Measurements from ENCODE around the gene ACAD10. TPM values are rescaled to one million over a fixed set of nuclear protein-coding genes. Genes with fewer than 3 reads are reported as not detected.

ACAD10 gene
- total and polyA plus RNA-seq, 10 of the 15 experiments (the other 5 are each of a cell fraction or from before 2014, with no cell fraction given) = 2.9 to 21.9 (median 17.5) TPM

GRCh38 chr12:111642681-111643426, 43.0 kb upstream of the ACAD10 start:
- Histone ChIP-seq H3K4me2 (ENCODE audit: control insufficient read depth, insufficient read depth) (no peak overlapping the region), H3K27ac (ENCODE audit: control insufficient read depth, insufficient read depth) (no peak overlapping the region), H3K4me3 (no peak overlapping the region), H3K4me1 (ENCODE audit: control insufficient read depth, insufficient read depth, low read length) (no peaks in the 10 kb centered on the region), H3K9ac (ENCODE audit: control insufficient read depth, insufficient read depth, low read length) (no peak overlapping the region), H4K20me1 (ENCODE audit: control insufficient read depth, insufficient read depth) (no peaks in the 10 kb centered on the region), H3K9me3 (replicated peaks; ENCODE audit: control insufficient read depth, insufficient read depth, low read length) (no peaks in the 10 kb centered on the region), H3K27me3 (replicated peaks in 1 of 2; ENCODE audit: control insufficient read depth in 2 of 2, insufficient read depth in 2 of 2, low read length in 1 of 2) (no peaks in the 10 kb centered on the region), H3K36me3 (ENCODE audit: control insufficient read depth in 2 of 2, insufficient read depth in 2 of 2, low read length in 1 of 2) (peaks cover 9 to 24% of the 10 kb centered on the region in 2 experiments), H2AFZ (ENCODE audit: control insufficient read depth, low read depth, low read length) (no peak overlapping the region), H3K79me2 (ENCODE audit: control insufficient read depth, insufficient read depth, low read length) (no peaks in the 10 kb centered on the region)
- ATAC-seq (no peak), FAIRE-seq (no peak), DNase-seq (ENCODE audit: low read depth, low spot score) (no peak)
- BruUV-seq (replicated peaks) = TSS peak; percentile 30
- ChIA-PET SMC1A (ENCODE audit: uncharacterized antibody, unreplicated experiment) (no interaction called here), CTCF (no interaction called here), POLR2A (no interaction called here), RAD21 (ENCODE audit: unreplicated experiment) (interaction anchor here (0.6 kb wide), 1 partner anchor 182 kb away, joined by 3 read pairs; no protein-coding TSS in a partner anchor)
- 79% methylated on average over 4 of the region's 4 CpGs for WGBS (ENCODE audit: insufficient coverage, insufficient replicate concordance, low lambda C conversion rate, missing lambda C conversion rate)
- in situ Hi-C loops (cut with MboI) (no loop called here), intact Hi-C loops (cut with micrococcal nuclease; ENCODE audit: unreplicated experiment) (no loop called here)
- TF ChIP-seq SKIL (IDR thresholded peaks at IDR 0.05; ENCODE audit: low read depth, poor library complexity, severe bottlenecking) (no peak), MAX (IDR thresholded peaks at IDR 0.05; ENCODE audit: low read depth, low read length) (no peak), HCFC1 (IDR thresholded peaks at IDR 0.05; ENCODE audit: low read length) (no peak), JUNB (IDR thresholded peaks at IDR 0.05) (no peak), ZNF592 (IDR thresholded peaks at IDR 0.05) (no peak), ZBTB40 (IDR thresholded peaks at IDR 0.05; ENCODE audit: borderline replicate concordance) (no peak), ASH2L (IDR thresholded peaks at IDR 0.05; ENCODE audit: borderline replicate concordance, low read depth) (no peak), KLF5 (IDR thresholded peaks at IDR 0.05; ENCODE audit: partially characterized antibody) (no peak), CHD2 (IDR thresholded peaks at IDR 0.05; ENCODE audit: borderline replicate concordance, low read depth, low read length) (no peak), TBL1XR1 (IDR thresholded peaks at IDR 0.05; ENCODE audit: low read depth, low read length) (no peak), PAX8 (IDR thresholded peaks at IDR 0.05) (no peak), MEF2A (IDR thresholded peaks at IDR 0.05; ENCODE audit: insufficient read depth, low read depth, low read length) (no peak), SUPT20H (IDR thresholded peaks at IDR 0.05; ENCODE audit: borderline replicate concordance, control insufficient read depth, low read depth, low read length) (no peak)
